Measurements from ENCODE around the gene GNG5. TPM values are rescaled to one million over a fixed set of nuclear protein-coding genes. Genes with fewer than 3 reads are reported as not detected.

The GNG5 gene
- 113 and 115 TPM in 2 replicates for total RNA-seq (2021)
- long read RNA-seq, transcript GNG5-201 (3 exons, 920 nt), result major isoform, 75 of 76 reads
- long read RNA-seq, partial matches to known transcripts, result 1 of 76 reads
- long read RNA-seq, other reads (novel, unspliced or antisense), result 0 of 76 reads

DNA sequence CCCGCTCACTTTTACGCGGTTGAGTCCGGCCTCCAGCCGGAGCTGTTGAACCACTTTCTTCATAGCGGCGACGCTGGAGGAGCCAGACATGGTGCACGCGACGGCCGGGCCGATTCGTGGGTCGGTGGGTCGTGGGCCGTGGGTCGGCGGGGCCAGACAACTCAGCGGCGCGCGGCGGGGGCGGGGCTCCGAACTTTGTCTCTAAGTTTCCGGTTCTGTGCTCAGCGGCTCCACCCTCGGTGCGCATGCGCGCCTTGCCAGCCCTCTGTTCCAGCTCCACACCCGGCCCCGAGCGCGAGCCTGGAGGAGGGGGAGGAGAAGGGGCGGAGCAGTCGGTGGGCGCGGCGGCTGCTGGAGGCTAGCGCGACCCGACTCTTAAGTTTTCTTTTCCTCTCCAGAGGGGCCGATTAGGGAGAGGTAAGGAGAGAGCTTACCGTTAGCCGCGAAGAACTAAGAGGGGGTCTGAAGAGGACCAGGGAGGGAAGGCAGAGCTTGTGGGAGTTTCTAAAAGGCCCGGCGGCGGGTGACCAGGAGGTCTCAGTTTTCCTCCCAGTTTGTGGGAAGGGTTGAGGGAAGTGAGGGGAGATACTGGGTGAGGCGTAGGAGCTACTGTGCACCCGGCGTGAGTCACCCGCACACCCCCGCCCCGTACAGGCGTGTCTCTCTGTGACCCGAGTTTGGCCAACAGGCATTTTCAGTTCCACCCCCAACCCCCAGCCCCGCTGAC lies at the start of gene GNG5, which contains the start of gene SPATA1:
Gene GNG5 (minus strand): TSS at position 580 of the 727 bp plus-strand sequence. CDS start 490 bp downstream, at position 90.
Gene SPATA1 (plus strand): TSS at position 385 of the 727 bp plus-strand sequence. CDS start 9,974 bp downstream, outside the sequence.
- DNase-seq, result peak; percentile 97
- Histone ChIP-seq H3T11ph (ENCODE audit: low read length) (no peak within 1 kb of the TSS), H2BK5ac (ENCODE audit: insufficient read length, low read length) (no peak within 1 kb of the TSS), H3K4me2 (ENCODE audit: insufficient read depth, insufficient read length, low read length) (peak within 1 kb of the TSS; percentile 67), H3K9ac (ENCODE audit: extremely low read depth, insufficient read length, low read length) (peak within 1 kb of the TSS; percentile 91), H4K8ac (replicated peaks; ENCODE audit: insufficient read length, low read depth, low read length) (no peak within 1 kb of the TSS), H2BK15ac (ENCODE audit: low read depth, low read length) (no peak within 1 kb of the TSS), H4K91ac (ENCODE audit: insufficient read length, low read depth, low read length) (no peak within 1 kb of the TSS), H4K20me1 (ENCODE audit: control insufficient read depth, insufficient read depth, insufficient read length) (no peaks in the 10 kb centered on the region), H2BK12ac (ENCODE audit: insufficient read length, low read depth, low read length) (no peak within 1 kb of the TSS), H3K14ac (ENCODE audit: insufficient read depth, low read length) (peak within 1 kb of the TSS; percentile 96; the same call in 1 of the 2 replicates), H3K23me2 (ENCODE audit: insufficient read length, low read depth, low read length, poor library complexity, severe bottlenecking) (peaks cover 4% of the 10 kb centered on the region), H3K79me1 (ENCODE audit: insufficient read depth, low read depth, low read length, poor library complexity, severe bottlenecking) (no peaks in the 10 kb centered on the region), H3K23ac (ENCODE audit: insufficient read length, low read depth, low read length) (peak within 1 kb of the TSS; percentile 6), H4K5ac (ENCODE audit: insufficient read length, low read depth, low read length) (no peak within 1 kb of the TSS), H2BK120ac (ENCODE audit: low read depth, low read length, poor library complexity, severe bottlenecking) (no peak within 1 kb of the TSS), H3K27ac (ENCODE audit: insufficient read length, low read depth, low read length) (peak within 1 kb of the TSS; percentile 12), H3K4me1 (ENCODE audit: insufficient read depth, low read length) (peaks cover 3% of the 10 kb centered on the region; the same call in 1 of the 2 replicates), H2BK20ac (ENCODE audit: low read depth, low read length, poor library complexity, severe bottlenecking) (no peak within 1 kb of the TSS), H3K79me2 (ENCODE audit: insufficient read depth, low read length) (peaks cover 8% of the 10 kb centered on the region; the same call in 1 of the 2 replicates), H3K18ac (ENCODE audit: insufficient read length, low read depth, low read length) (peak within 1 kb of the TSS; percentile 97), H3K27me3 (ENCODE audit: insufficient read depth, low read length) (no peaks in the 10 kb centered on the region), H3K4ac (ENCODE audit: low read depth, low read length) (no peak within 1 kb of the TSS), H3K56ac (ENCODE audit: insufficient read length, low read depth, low read length) (no peak within 1 kb of the TSS), H2AFZ (ENCODE audit: low read length) (no peak within 1 kb of the TSS), H3K9me3 (ENCODE audit: control insufficient read depth, low read depth, low read length) (no peaks in the 10 kb centered on the region), H2AK5ac (ENCODE audit: insufficient read length, low read length) (no peak within 1 kb of the TSS)
- TF ChIP-seq, protein P1, sequence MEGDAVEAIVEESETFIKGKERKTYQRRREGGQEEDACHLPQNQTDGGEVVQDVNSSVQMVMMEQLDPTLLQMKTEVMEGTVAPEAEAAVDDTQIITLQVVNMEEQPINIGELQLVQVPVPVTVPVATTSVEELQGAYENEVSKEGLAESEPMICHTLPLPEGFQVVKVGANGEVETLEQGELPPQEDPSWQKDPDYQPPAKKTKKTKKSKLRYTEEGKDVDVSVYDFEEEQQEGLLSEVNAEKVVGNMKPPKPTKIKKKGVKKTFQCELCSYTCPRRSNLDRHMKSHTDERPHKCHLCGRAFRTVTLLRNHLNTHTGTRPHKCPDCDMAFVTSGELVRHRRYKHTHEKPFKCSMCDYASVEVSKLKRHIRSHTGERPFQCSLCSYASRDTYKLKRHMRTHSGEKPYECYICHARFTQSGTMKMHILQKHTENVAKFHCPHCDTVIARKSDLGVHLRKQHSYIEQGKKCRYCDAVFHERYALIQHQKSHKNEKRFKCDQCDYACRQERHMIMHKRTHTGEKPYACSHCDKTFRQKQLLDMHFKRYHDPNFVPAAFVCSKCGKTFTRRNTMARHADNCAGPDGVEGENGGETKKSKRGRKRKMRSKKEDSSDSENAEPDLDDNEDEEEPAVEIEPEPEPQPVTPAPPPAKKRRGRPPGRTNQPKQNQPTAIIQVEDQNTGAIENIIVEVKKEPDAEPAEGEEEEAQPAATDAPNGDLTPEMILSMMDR (conservative IDR thresholded peaks at IDR 0.05), result no peak
- Mint-ChIP-seq H3K27me3 (ENCODE audit: low read depth) (no peaks in the 10 kb centered on the region; the same call in 1 of the 2 replicates), H3K4me1 (peaks cover 30 to 33% of the 10 kb centered on the region in 2 experiments), H3K27ac (peak within 1 kb of the TSS; percentile 94 to 98 (median 97)), H3K36me3 (ENCODE audit: insufficient read depth in 1 of 3, low read depth in 3 of 3) (peaks cover 5 to 18% (median 9%) of the 10 kb centered on the region in 3 experiments; a peak in 6 of 7 replicates), H3K4me3 (peak within 1 kb of the TSS; percentile 97 to 100), H3K9me3 (peaks cover 16 to 18% of the 10 kb centered on the region in 2 experiments)
- no CpG with 5 or more reads among the region's 60 CpGs for WGBS (ENCODE audit: extremely low coverage, insufficient read length, low lambda C conversion rate)
